ENCODE measurements around the gene POLD2. TPM values are rescaled to one million over a fixed set of nuclear protein-coding genes. Genes with fewer than 3 reads are reported as not detected.

Gene POLD2
- polyA plus RNA-seq, 1 donor from 2014 or later, result 79.5 TPM

GRCh38 chr7:44067064-44067951, 56.0 kb downstream of the POLD2 start:
- Histone ChIP-seq H3K9ac (ENCODE audit: low read length) (no peak overlapping the region), H3K4me3 (ENCODE audit: low read length) (no peak overlapping the region), H2AFZ (ENCODE audit: low read depth, low read length) (no peak overlapping the region), H3K27ac (ENCODE audit: low read length) (no peak overlapping the region), H3K9me3 (ENCODE audit: low read length) (no peaks in the 10 kb centered on the region), H4K20me1 (ENCODE audit: insufficient read depth) (no peaks in the 10 kb centered on the region), H3K9me2 (ENCODE audit: insufficient read depth, low read length) (no peaks in the 10 kb centered on the region), H3K36me3 (ENCODE audit: insufficient read depth, low read length) (no peaks in the 10 kb centered on the region), H3F3A (ENCODE audit: insufficient read depth, low read length, poor library complexity, severe bottlenecking) (no peaks in the 10 kb centered on the region), H3K79me2 (replicated peaks; ENCODE audit: insufficient read depth, low read length) (no peaks in the 10 kb centered on the region), H3K27me3 (ENCODE audit: insufficient read depth, low read depth, low read length) (no peaks in the 10 kb centered on the region), H3K4me2 (ENCODE audit: low read length) (no peak overlapping the region)
- no peak for TF ChIP-seq RAD21 (conservative IDR thresholded peaks at IDR 0.05)
- TF ChIP-seq SMC3 (conservative IDR thresholded peaks at IDR 0.05; ENCODE audit: poor library complexity), result no peak
- no peak for TF ChIP-seq CTCF (IDR thresholded peaks at IDR 0.05; ENCODE audit: poor library complexity, severe bottlenecking)
- TF ChIP-seq REST (IDR thresholded peaks at IDR 0.05; ENCODE audit: borderline replicate concordance), result no peak

- no peaks in the 10 kb centered on the region for H3K9me2 ChIP-seq (ENCODE audit: insufficient read depth, low read length)
- no peak overlapping the region for H3K4me2 ChIP-seq (ENCODE audit: low read length)
- H3K27ac ChIP-seq (ENCODE audit: low read length), result no peak overlapping the region
- no peaks in the 10 kb centered on the region for H3K27me3 ChIP-seq (ENCODE audit: insufficient read depth, low read depth, low read length)
- no peak overlapping the region for H3K9ac ChIP-seq (ENCODE audit: low read length)
- H3K79me2 ChIP-seq (replicated peaks; ENCODE audit: insufficient read depth, low read length), result no peaks in the 10 kb centered on the region
- H2AFZ ChIP-seq (ENCODE audit: low read depth, low read length), result no peak overlapping the region
- H3F3A ChIP-seq (ENCODE audit: insufficient read depth, low read length, poor library complexity, severe bottlenecking), result no peaks in the 10 kb centered on the region
- TF ChIP-seq POLR2AphosphoS5 (IDR thresholded peaks at IDR 0.05) (no peak), TAF1 (IDR thresholded peaks at IDR 0.05; ENCODE audit: low read depth) (no peak), EP300 (conservative IDR thresholded peaks at IDR 0.05; ENCODE audit: poor library complexity, severe bottlenecking) (no peak), CTCF (IDR thresholded peaks at IDR 0.05; ENCODE audit: poor library complexity, severe bottlenecking) (no peak), RAD21 (conservative IDR thresholded peaks at IDR 0.05) (no peak), MXI1 (conservative IDR thresholded peaks at IDR 0.05; ENCODE audit: poor library complexity, severe bottlenecking) (no peak), SMC3 (conservative IDR thresholded peaks at IDR 0.05; ENCODE audit: poor library complexity) (no peak)
- H4K20me1 ChIP-seq (ENCODE audit: insufficient read depth), result no peaks in the 10 kb centered on the region
- H3K4me3 ChIP-seq (ENCODE audit: low read length), result no peak overlapping the region
- H3K9me3 ChIP-seq (ENCODE audit: low read length), result no peaks in the 10 kb centered on the region
- no peaks in the 10 kb centered on the region for H3K36me3 ChIP-seq (ENCODE audit: insufficient read depth, low read length)
These were observed 56.8 kb downstream of the POLD2 start for GRCh38 chr7:44066494-44067063.
